Breast epithelium (tissue), 4 donors: ENCODE results near the gene MEOX1. TPM values are rescaled to one million over a fixed set of nuclear protein-coding genes. Genes with fewer than 3 reads are reported as not detected.
A peak's percentile ranks its signal among the peaks of the same experiment; 100 is the strongest.

ENCODE experiments used
- DNase-seq, 2 donors: peaks; one replicate each; pipeline ENCODE4 v3.0.0-alpha.2; 2019; ENCODE audit warnings: low spot score in 2 of 2
- H3K27ac ChIP-seq, 2 donors: fragments of 200-600 bp; sonication (generic) in 1 of 2; one replicate each; pipeline ENCODE4 v1.5.1; 2016 to 2019; ENCODE audit warnings: mild to moderate bottlenecking in 1 of 2
- H3K27me3 ChIP-seq, 2 donors: fragments of 200-600 bp; sonication (generic) in 1 of 2; one replicate each; pipeline versions ENCODE4 v1.5.1 to v1.6.0; 2017 to 2019; ENCODE audit warnings: control low read depth in 1 of 2, mild to moderate bottlenecking in 1 of 2
- H3K36me3 ChIP-seq: fragments of 200-600 bp; one replicate; pipeline ENCODE4 v1.5.1; 2019
- H3K4me1 ChIP-seq, 2 donors: fragments of 200-600 bp; sonication (generic); one replicate each; pipeline ENCODE4 v1.5.1; 2016 to 2019; ENCODE audit warnings: control low read depth in 1 of 2
- H3K4me3 ChIP-seq, 3 donors: fragments of 200-600 bp; sonication (generic); 1 replicate in 2 of 3; 2 replicates in 1 of 3; pipeline ENCODE4 v1.5.1; 2016 to 2019; ENCODE audit warnings: mild to moderate bottlenecking in 3 of 3, moderate library complexity in 2 of 3
- H3K9me3 ChIP-seq, 2 donors: fragments of 200-600 bp; sonication (generic) in 1 of 2; one replicate each; pipeline ENCODE4 v1.5.1; 2016 to 2019; ENCODE audit warnings: control low read depth in 1 of 2
- CTCF ChIP-seq, 3 donors: fragments of 450-650 bp; IDR thresholded peaks; one replicate each; pipeline ENCODE4 v1.5.1; 2016 to 2017; ENCODE audit warnings: antibody characterized with exemption in 3 of 3, mild to moderate bottlenecking in 3 of 3, moderate library complexity in 3 of 3
- POLR2A ChIP-seq: fragments of 450-650 bp; IDR thresholded peaks from one replicate; pipeline ENCODE4 v1.6.1; 2016; ENCODE audit warnings: antibody characterized with exemption, mild to moderate bottlenecking, moderate library complexity
- POLR2AphosphoS5 ChIP-seq, 3 donors: sonication (generic); formaldehyde crosslinking; IDR thresholded peaks; one replicate each; pipeline ENCODE4 v1.6.1; 2017; ENCODE audit warnings: antibody characterized with exemption in 3 of 3
- intact Hi-C: fragments of 100-400 bp; cut with DNase I; formaldehyde crosslinking; loops from one replicate; pipeline ENCODE4 v1.15.1; 2023; ENCODE audit warnings: low total_unique reads
- total RNA-seq, 3 donors: library from RNA; depleted of rRNA; stranded (reverse); fragments of >200 nt; gene quantifications; one replicate each; pipeline ENCODE4 v1.1.0, GENCODE V29; 2016

The MEOX1 gene
- total RNA-seq, result 10 to 100 TPM in 2 of 3 donors, 1 to 10 TPM in 1; 2.6 to 11.0 (median 10.5) TPM

GRCh38 chr17:43661699-43662412 lies at the start of gene MEOX1:
Gene MEOX1 (minus strand): TSS chr17:43661922. CDS start chr17:43661534, 388 bp downstream.
- Histone ChIP-seq H3K27ac (peak within 1 kb of the TSS; percentile 3 to 74), H3K4me1 (peaks cover 0 to 3% of the 10 kb centered on the region in 2 donors), H3K27me3 (no peaks in the 10 kb centered on the region), H3K4me3 (peak within 1 kb of the TSS; percentile 14 to 51 (median 25)), H3K36me3 (no peaks in the 10 kb centered on the region), H3K9me3 (no peaks in the 10 kb centered on the region)
- TF ChIP-seq POLR2A (no peak), POLR2AphosphoS5 (IDR thresholded peaks at IDR 0.05) (no peak)
- no peak for DNase-seq
- intact Hi-C loops, result no loop called here

GRCh38 chr17:43710101-43710500 lies 48.4 kb upstream of the MEOX1 start:
- peaks cover 0 to 16% of the 10 kb centered on the region in 2 donors for H3K27me3 ChIP-seq
- no peak for TF ChIP-seq POLR2A
- TF ChIP-seq POLR2AphosphoS5 (IDR thresholded peaks at IDR 0.05), result no peak
- no peak for TF ChIP-seq CTCF (IDR thresholded peaks at IDR 0.05)
- intact Hi-C loops, result loop anchor here (5.0 kb wide), 1 partner anchor 1017 kb away; no protein-coding TSS in a partner anchor

GRCh38 chr17:43709210-43709609 lies 47.5 kb upstream of the MEOX1 start:
- peaks cover 0 to 16% of the 10 kb centered on the region in 2 donors for H3K27me3 ChIP-seq
- H3K4me3 ChIP-seq, result no peak overlapping the region
- H3K9me3 ChIP-seq, result no peaks in the 10 kb centered on the region
- TF ChIP-seq POLR2A (no peak), POLR2AphosphoS5 (IDR thresholded peaks at IDR 0.05) (no peak), CTCF (IDR thresholded peaks at IDR 0.05) (no peak)
- intact Hi-C loops, result no loop called here
- no peak for DNase-seq
- H3K27ac ChIP-seq, result no peak overlapping the region
- H3K36me3 ChIP-seq, result no peaks in the 10 kb centered on the region
- H3K4me1 ChIP-seq, result no peaks in the 10 kb centered on the region

More at GRCh38 chr17:43710101-43710500, 48.4 kb upstream of the MEOX1 start:
- H3K27ac ChIP-seq, result no peak overlapping the region
- no peaks in the 10 kb centered on the region for H3K9me3 ChIP-seq
- no peaks in the 10 kb centered on the region for H3K36me3 ChIP-seq
- no peak for DNase-seq
- H3K4me1 ChIP-seq, result no peaks in the 10 kb centered on the region
- H3K4me3 ChIP-seq, result no peak overlapping the region

GRCh38 chr17:43707184-43707583 lies 45.5 kb upstream of the MEOX1 start:
- no peaks in the 10 kb centered on the region for H3K9me3 ChIP-seq
- no peak for DNase-seq
- no peaks in the 10 kb centered on the region for H3K4me1 ChIP-seq
- no peaks in the 10 kb centered on the region for H3K36me3 ChIP-seq
- no peak overlapping the region for H3K27ac ChIP-seq
- TF ChIP-seq POLR2AphosphoS5 (IDR thresholded peaks at IDR 0.05) (no peak), POLR2A (no peak), CTCF (IDR thresholded peaks at IDR 0.05) (no peak)
- intact Hi-C loops, result no loop called here
- peaks cover 0 to 16% of the 10 kb centered on the region in 2 donors for H3K27me3 ChIP-seq
- no peak overlapping the region for H3K4me3 ChIP-seq

GRCh38 chr17:43706235-43706634 lies 44.5 kb upstream of the MEOX1 start:
- DNase-seq, result no peak
- H3K27ac ChIP-seq, result no peak overlapping the region
- H3K4me3 ChIP-seq, result no peak overlapping the region
- intact Hi-C loops, result no loop called here
- H3K36me3 ChIP-seq, result no peaks in the 10 kb centered on the region
- peaks cover 0 to 16% of the 10 kb centered on the region in 2 donors for H3K27me3 ChIP-seq
- TF ChIP-seq POLR2AphosphoS5 (IDR thresholded peaks at IDR 0.05) (no peak), POLR2A (no peak), CTCF (IDR thresholded peaks at IDR 0.05) (no peak)
- H3K9me3 ChIP-seq, result no peaks in the 10 kb centered on the region
- no peaks in the 10 kb centered on the region for H3K4me1 ChIP-seq
